ENCODE data around the gene ZNF606. TPM values are rescaled to one million over a fixed set of nuclear protein-coding genes. Genes with fewer than 3 reads are reported as not detected.
A peak's percentile ranks its signal among the peaks of the same experiment; 100 is the strongest.

Gene ZNF606
- total and polyA plus RNA-seq, 2 experiments from 2014 or later = 17.6 to 18.0 TPM

- no peaks in the 10 kb centered on the region for H3K9me2 ChIP-seq (replicated peaks; ENCODE audit: insufficient read depth)
- H3K36me3 ChIP-seq (replicated peaks; ENCODE audit: insufficient read depth, low read depth) = no peaks in the 10 kb centered on the region
- no peak overlapping the region for H3K27ac ChIP-seq
- TF ChIP-seq EZH2 (IDR thresholded peaks at IDR 0.05; ENCODE audit: borderline replicate concordance) (no peak), EZH2phosphoT487 (IDR thresholded peaks at IDR 0.05; ENCODE audit: low read depth, severe bottlenecking, unreplicated experiment) (no peak)
- TF ChIP-seq, protein P1, sequence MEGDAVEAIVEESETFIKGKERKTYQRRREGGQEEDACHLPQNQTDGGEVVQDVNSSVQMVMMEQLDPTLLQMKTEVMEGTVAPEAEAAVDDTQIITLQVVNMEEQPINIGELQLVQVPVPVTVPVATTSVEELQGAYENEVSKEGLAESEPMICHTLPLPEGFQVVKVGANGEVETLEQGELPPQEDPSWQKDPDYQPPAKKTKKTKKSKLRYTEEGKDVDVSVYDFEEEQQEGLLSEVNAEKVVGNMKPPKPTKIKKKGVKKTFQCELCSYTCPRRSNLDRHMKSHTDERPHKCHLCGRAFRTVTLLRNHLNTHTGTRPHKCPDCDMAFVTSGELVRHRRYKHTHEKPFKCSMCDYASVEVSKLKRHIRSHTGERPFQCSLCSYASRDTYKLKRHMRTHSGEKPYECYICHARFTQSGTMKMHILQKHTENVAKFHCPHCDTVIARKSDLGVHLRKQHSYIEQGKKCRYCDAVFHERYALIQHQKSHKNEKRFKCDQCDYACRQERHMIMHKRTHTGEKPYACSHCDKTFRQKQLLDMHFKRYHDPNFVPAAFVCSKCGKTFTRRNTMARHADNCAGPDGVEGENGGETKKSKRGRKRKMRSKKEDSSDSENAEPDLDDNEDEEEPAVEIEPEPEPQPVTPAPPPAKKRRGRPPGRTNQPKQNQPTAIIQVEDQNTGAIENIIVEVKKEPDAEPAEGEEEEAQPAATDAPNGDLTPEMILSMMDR (IDR thresholded peaks at IDR 0.05; ENCODE audit: poor library complexity) = no peak
- peak; percentile 34 for DNase-seq (ENCODE audit: low spot score)
- no peak overlapping the region for H2AFZ ChIP-seq
- WGBS (ENCODE audit: low lambda C conversion rate, missing lambda C conversion rate) = 46% methylated on average over 8 of the region's 8 CpGs
- no peaks in the 10 kb centered on the region for H3K79me2 ChIP-seq
- no peaks in the 10 kb centered on the region for H3K4me1 ChIP-seq (ENCODE audit: insufficient read depth)
- H3K27me3 ChIP-seq = no peaks in the 10 kb centered on the region
- no peak overlapping the region for H3K4me2 ChIP-seq
- H3K9me3 ChIP-seq (ENCODE audit: low read depth) = no peaks in the 10 kb centered on the region
- H4K20me1 ChIP-seq (ENCODE audit: insufficient read depth, poor library complexity, severe bottlenecking) = no peaks in the 10 kb centered on the region
- no peak overlapping the region for H3K4me3 ChIP-seq
These were observed 36.1 kb upstream of the ZNF606 start for GRCh38 chr19:58038688-58039204.

DNA sequence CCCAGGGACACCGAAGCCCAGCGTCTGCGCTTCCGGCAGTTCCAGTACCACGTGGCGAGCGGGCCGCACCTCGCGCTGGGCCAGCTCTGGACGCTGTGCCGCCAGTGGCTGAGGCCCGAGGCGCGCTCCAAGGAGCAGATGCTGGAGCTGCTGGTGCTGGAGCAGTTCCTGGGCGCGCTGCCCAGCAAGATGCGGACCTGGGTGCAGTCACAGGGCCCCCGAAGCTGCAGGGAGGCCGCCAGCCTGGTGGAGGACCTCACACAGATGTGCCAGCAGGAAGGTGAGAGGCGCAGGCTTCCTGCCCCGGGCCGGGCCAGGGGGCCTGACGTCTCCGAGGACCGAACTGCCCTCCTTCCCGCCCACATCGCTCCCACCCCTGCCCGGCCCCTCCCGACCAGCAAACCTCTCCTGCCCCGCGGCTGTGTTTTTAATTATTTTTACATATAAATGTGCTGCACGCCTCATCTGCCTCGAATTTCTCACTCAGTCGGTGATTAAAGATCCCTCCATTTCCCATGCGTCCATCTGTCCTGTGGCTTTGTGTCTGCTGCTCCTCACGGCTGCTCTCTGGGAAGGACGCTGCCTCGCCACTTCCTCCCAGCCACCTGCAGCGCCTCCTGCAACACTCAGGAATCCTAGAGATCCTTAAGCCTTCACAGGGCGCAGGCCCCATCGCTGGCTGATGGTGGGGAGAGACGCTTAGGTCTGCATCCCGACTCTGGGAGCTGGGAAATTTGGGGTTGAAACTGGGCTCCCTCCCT, 35.5 kb upstream of the ZNF606 start:
- no peaks in the 10 kb centered on the region for H4K20me1 ChIP-seq (ENCODE audit: insufficient read depth, poor library complexity, severe bottlenecking)
- H3K9me2 ChIP-seq (replicated peaks; ENCODE audit: insufficient read depth) = no peaks in the 10 kb centered on the region
- 66% methylated on average over 31 of the region's 44 CpGs for WGBS (ENCODE audit: low lambda C conversion rate, missing lambda C conversion rate)
- H3K79me2 ChIP-seq = no peaks in the 10 kb centered on the region
- no peaks in the 10 kb centered on the region for H3K36me3 ChIP-seq (replicated peaks; ENCODE audit: insufficient read depth, low read depth)
- no peak overlapping the region for H2AFZ ChIP-seq
- H3K4me1 ChIP-seq (ENCODE audit: insufficient read depth) = no peaks in the 10 kb centered on the region
- H3K4me3 ChIP-seq = no peak overlapping the region
- H3K27ac ChIP-seq = no peak overlapping the region
- no peak overlapping the region for H3K4me2 ChIP-seq
- DNase-seq (ENCODE audit: low spot score) = no peak
- no peak for TF ChIP-seq EZH2 (IDR thresholded peaks at IDR 0.05; ENCODE audit: borderline replicate concordance)
- no peak for TF ChIP-seq EZH2phosphoT487 (IDR thresholded peaks at IDR 0.05; ENCODE audit: low read depth, severe bottlenecking, unreplicated experiment)
- TF ChIP-seq, protein P1 (IDR thresholded peaks at IDR 0.05; ENCODE audit: poor library complexity) = no peak
- no peaks in the 10 kb centered on the region for H3K27me3 ChIP-seq
- no peaks in the 10 kb centered on the region for H3K9me3 ChIP-seq (ENCODE audit: low read depth)

DNA sequence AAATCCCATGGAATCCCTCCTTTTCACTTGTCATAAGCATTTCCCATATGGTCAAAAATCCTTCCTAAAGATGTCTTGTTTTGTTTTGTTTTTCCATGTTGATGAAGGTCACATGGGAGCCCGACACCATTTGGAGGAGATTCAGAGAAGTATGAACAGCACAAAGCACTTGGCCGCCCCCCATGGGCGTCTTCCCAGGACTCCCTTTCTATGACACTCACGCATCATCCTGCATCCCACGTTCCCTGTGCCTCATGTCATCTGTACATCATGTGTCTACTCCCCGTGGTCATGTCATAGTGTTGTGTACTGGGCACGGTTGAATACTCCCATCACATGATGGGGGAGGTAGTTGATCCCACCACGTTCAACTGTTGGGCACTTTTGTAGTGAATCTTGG, 33.2 kb upstream of the ZNF606 start:
- no peaks in the 10 kb centered on the region for H3K27me3 ChIP-seq
- WGBS (ENCODE audit: low lambda C conversion rate, missing lambda C conversion rate) = 84% methylated on average over 8 of the region's 8 CpGs
- H3K4me2 ChIP-seq = no peak overlapping the region
- no peaks in the 10 kb centered on the region for H3K9me2 ChIP-seq (replicated peaks; ENCODE audit: insufficient read depth)
- no peak overlapping the region for H3K4me3 ChIP-seq
- H4K20me1 ChIP-seq (ENCODE audit: insufficient read depth, poor library complexity, severe bottlenecking) = no peaks in the 10 kb centered on the region
- TF ChIP-seq EZH2 (IDR thresholded peaks at IDR 0.05; ENCODE audit: borderline replicate concordance) (no peak), EZH2phosphoT487 (IDR thresholded peaks at IDR 0.05; ENCODE audit: low read depth, severe bottlenecking, unreplicated experiment) (no peak)
- TF ChIP-seq, protein P1 (IDR thresholded peaks at IDR 0.05; ENCODE audit: poor library complexity) = no peak
- no peak overlapping the region for H2AFZ ChIP-seq
- no peaks in the 10 kb centered on the region for H3K79me2 ChIP-seq
- no peaks in the 10 kb centered on the region for H3K4me1 ChIP-seq (ENCODE audit: insufficient read depth)
- no peak overlapping the region for H3K27ac ChIP-seq
- DNase-seq (ENCODE audit: low spot score) = no peak
- H3K9me3 ChIP-seq (ENCODE audit: low read depth) = no peaks in the 10 kb centered on the region
- H3K36me3 ChIP-seq (replicated peaks; ENCODE audit: insufficient read depth, low read depth) = no peaks in the 10 kb centered on the region

Measured in hepatocyte (in vitro differentiated cells).